SIG-M5 (cell line): ENCODE data around the gene SENP7.
"Not testable (repeated sequence)": the region's sequence is repeated elsewhere in the genome, so short reads cannot be mapped to it uniquely, and the experiment has no call there.

ENCODE experiments used
- DNase-seq: peaks from one replicate; lab custom pipeline; 2025; lab: John Stamatoyannopoulos, UW

The SENP7 gene

GRCh38 chr3:101521211-101521701, 8.2 kb upstream of the SENP7 start:
- DNase-seq: no peak

- DNase-seq: no peak
Observed at GRCh38 chr3:101519685-101520365, 6.8 kb upstream of the SENP7 start.

GRCh38 chr3:101518421-101518871, 5.4 kb upstream of the SENP7 start:
- DNase-seq: no peak

- DNase-seq: no peak
Observed at GRCh38 chr3:101513419-101513986, 491 bp upstream of the SENP7 start.

- no peak for DNase-seq
Observed at GRCh38 chr3:101512396-101512645, 691 bp downstream of the SENP7 start.

- DNase-seq: no peak
Observed at GRCh38 chr3:101509811-101510210, 3.2 kb downstream of the SENP7 start.

- DNase-seq: no peak
Observed at GRCh38 chr3:101509281-101509680, 3.7 kb downstream of the SENP7 start.

GRCh38 chr3:101501783-101502182, 11.2 kb downstream of the SENP7 start:
- DNase-seq: no peak

GRCh38 chr3:101500208-101500607, 12.8 kb downstream of the SENP7 start:
- no peak for DNase-seq

- no peak for DNase-seq
Observed at GRCh38 chr3:101497803-101498202, 15.2 kb downstream of the SENP7 start.

- DNase-seq: no peak
Observed at GRCh38 chr3:101495552-101495951, 17.5 kb downstream of the SENP7 start.

GRCh38 chr3:101484805-101485620, 28.0 kb downstream of the SENP7 start:
- no peak for DNase-seq

GRCh38 chr3:101478980-101479379, 34.0 kb downstream of the SENP7 start:
- DNase-seq: no peak

GRCh38 chr3:101474841-101475552, 38.0 kb downstream of the SENP7 start:
- DNase-seq: not testable (repeated sequence)

GRCh38 chr3:101468676-101469075, 44.3 kb downstream of the SENP7 start:
- DNase-seq: not testable (repeated sequence)

- DNase-seq: not testable (repeated sequence)
Observed at GRCh38 chr3:101467310-101467663, 45.7 kb downstream of the SENP7 start.

- no peak for DNase-seq
Observed at GRCh38 chr3:101466465-101467309, 46.3 kb downstream of the SENP7 start.

- no peak for DNase-seq
Observed at GRCh38 chr3:101464235-101464634, 48.8 kb downstream of the SENP7 start.

- DNase-seq: no peak
Observed at GRCh38 chr3:101461451-101461850, 51.6 kb downstream of the SENP7 start.

- no peak for DNase-seq
Observed at GRCh38 chr3:101458387-101458786, 54.6 kb downstream of the SENP7 start.

GRCh38 chr3:101454629-101455028, 58.4 kb downstream of the SENP7 start:
- no peak for DNase-seq

- DNase-seq: no peak
Observed at GRCh38 chr3:101453961-101454360, 59.1 kb downstream of the SENP7 start.
